ENCODE results near the gene ANKRD1.

ANKRD1 gene

GRCh38 chr10:90958781-90959180 is 37.9 kb upstream of the ANKRD1 start:
- H2AK5ac ChIP-seq (ENCODE audit: low read depth, low read length) = no peak overlapping the region
- no peak overlapping the region for H3K23ac ChIP-seq (ENCODE audit: low read depth, low read length, poor library complexity)
- no peak overlapping the region for H2BK12ac ChIP-seq (ENCODE audit: low read length)
- no peak overlapping the region for H3K4me3 ChIP-seq (ENCODE audit: low read length in 2 of 2)
- H2AFZ ChIP-seq (ENCODE audit: low read length) = no peak overlapping the region
- no peak overlapping the region for H3K4me2 ChIP-seq (ENCODE audit: insufficient read depth, low read length, poor library complexity, severe bottlenecking)
- no peak for DNase-seq (ENCODE audit: low spot score)
- H3K18ac ChIP-seq (ENCODE audit: low read length) = no peak overlapping the region
- no peak overlapping the region for H4K8ac ChIP-seq (ENCODE audit: low read depth, low read length)
- no peak overlapping the region for H4K91ac ChIP-seq (ENCODE audit: low read depth, low read length, poor library complexity)
- H3K4me1 ChIP-seq (ENCODE audit: control insufficient read depth in 2 of 2, insufficient read depth in 1 of 2, low read depth in 1 of 2, low read length in 2 of 2) = no peaks in the 10 kb centered on the region
- no peak overlapping the region for H3K14ac ChIP-seq (ENCODE audit: low read length)
- H3K9me3 ChIP-seq (replicated peaks in 1 of 2; ENCODE audit: control insufficient read depth in 2 of 2, insufficient read depth in 1 of 2, low read depth in 1 of 2, low read length in 2 of 2) = no peaks in the 10 kb centered on the region
- H3K9ac ChIP-seq (ENCODE audit: low read depth, low read length, poor library complexity) = no peak overlapping the region
- WGBS, 2 donors (ENCODE audit: extremely low coverage in 2 of 2, insufficient read length in 2 of 2, insufficient replicate concordance in 1 of 2) = no CpG with 5 or more reads among the region's 6 CpGs
- no peak overlapping the region for H3K27ac ChIP-seq (replicated peaks; ENCODE audit: low read length)
- H3K4ac ChIP-seq (ENCODE audit: low read length) = no peak overlapping the region
- H3K27me3 ChIP-seq (ENCODE audit: control insufficient read depth in 3 of 3, insufficient read depth in 3 of 3, low read depth in 1 of 3, low read length in 3 of 3) = peaks cover 0 to 4% (median 0%) of the 10 kb centered on the region in 3 experiments
- no peak overlapping the region for H2BK120ac ChIP-seq (ENCODE audit: low read depth, low read length)
- H3K36me3 ChIP-seq (replicated peaks in 1 of 2; ENCODE audit: control insufficient read depth in 2 of 2, insufficient read depth in 2 of 2, low read length in 2 of 2) = no peaks in the 10 kb centered on the region
- no peak overlapping the region for H2BK5ac ChIP-seq (ENCODE audit: low read length)
- no peak overlapping the region for H2BK15ac ChIP-seq (ENCODE audit: low read length)
- H3K79me1 ChIP-seq (ENCODE audit: low read depth, low read length) = no peaks in the 10 kb centered on the region

DNA sequence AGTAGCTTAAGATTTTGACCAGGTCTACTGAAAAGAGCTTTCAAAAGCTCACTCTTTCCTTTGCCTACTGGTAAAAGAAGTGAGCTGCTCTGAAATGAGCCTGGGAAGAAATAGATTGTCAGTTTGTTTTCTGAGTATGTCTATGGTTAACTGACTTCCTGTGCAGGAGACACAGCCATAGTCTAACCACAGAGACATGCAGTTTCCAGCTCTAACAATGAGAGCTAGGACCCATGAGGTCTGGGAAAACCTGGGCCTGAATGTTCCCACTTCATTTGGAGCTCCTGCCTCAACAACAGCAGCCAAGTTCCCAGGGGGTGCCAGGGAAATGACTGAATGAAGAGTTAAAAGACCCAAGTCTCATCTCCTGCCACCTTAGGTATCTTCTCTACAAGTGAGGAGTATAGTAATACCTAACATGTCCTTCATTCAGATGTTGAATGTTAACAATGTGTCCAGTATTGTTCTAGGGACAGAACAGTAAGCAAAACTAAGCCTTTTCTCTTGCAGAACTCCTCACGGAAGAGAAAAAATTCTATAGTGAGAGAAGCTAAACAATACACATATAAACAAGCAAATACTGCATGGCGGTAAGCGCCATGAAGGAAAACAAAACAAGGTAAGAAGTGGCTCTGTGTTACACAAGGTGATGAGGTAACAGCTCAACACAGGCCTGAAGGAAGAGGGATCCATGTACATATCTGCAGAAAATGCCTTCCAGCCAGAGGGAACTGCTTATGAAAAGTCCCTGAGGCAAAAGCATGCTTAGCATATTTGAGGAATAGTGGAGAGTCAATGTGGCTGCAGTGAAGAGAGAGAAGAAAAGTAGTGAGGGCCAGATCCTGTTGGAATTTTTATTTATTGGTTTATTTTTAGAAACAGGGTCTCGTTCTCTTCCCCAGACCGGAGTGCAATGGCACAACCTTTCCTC is 26.4 kb upstream of the ANKRD1 start:
- H3K4ac ChIP-seq (ENCODE audit: low read length) = no peak overlapping the region
- no peak overlapping the region for H4K91ac ChIP-seq (ENCODE audit: low read depth, low read length, poor library complexity)
- H3K18ac ChIP-seq (ENCODE audit: low read length) = no peak overlapping the region
- no peak overlapping the region for H2AK5ac ChIP-seq (ENCODE audit: low read depth, low read length)
- H4K8ac ChIP-seq (ENCODE audit: low read depth, low read length) = no peak overlapping the region
- no peaks in the 10 kb centered on the region for H3K79me1 ChIP-seq (ENCODE audit: low read depth, low read length)
- no peak overlapping the region for H3K9ac ChIP-seq (ENCODE audit: low read depth, low read length, poor library complexity)
- H2BK5ac ChIP-seq (ENCODE audit: low read length) = no peak overlapping the region
- no peaks in the 10 kb centered on the region for H3K36me3 ChIP-seq (replicated peaks in 1 of 2; ENCODE audit: control insufficient read depth in 2 of 2, insufficient read depth in 2 of 2, low read length in 2 of 2)
- no peak overlapping the region for H3K4me3 ChIP-seq (ENCODE audit: low read length in 2 of 2)
- peak overlapping the region; percentile 56 for H2AFZ ChIP-seq (ENCODE audit: low read length)
- H2BK12ac ChIP-seq (ENCODE audit: low read length) = no peak overlapping the region
- DNase-seq (ENCODE audit: low spot score) = no peak
- no peaks in the 10 kb centered on the region for H3K4me1 ChIP-seq (ENCODE audit: control insufficient read depth in 2 of 2, insufficient read depth in 1 of 2, low read depth in 1 of 2, low read length in 2 of 2)
- no peak overlapping the region for H2BK120ac ChIP-seq (ENCODE audit: low read depth, low read length)
- H3K27ac ChIP-seq (replicated peaks; ENCODE audit: low read length) = no peak overlapping the region
- H3K4me2 ChIP-seq (ENCODE audit: insufficient read depth, low read length, poor library complexity, severe bottlenecking) = no peak overlapping the region
- no peak overlapping the region for H3K14ac ChIP-seq (ENCODE audit: low read length)
- H3K27me3 ChIP-seq (ENCODE audit: control insufficient read depth in 3 of 3, insufficient read depth in 3 of 3, low read depth in 1 of 3, low read length in 3 of 3) = no peaks in the 10 kb centered on the region
- H3K23ac ChIP-seq (ENCODE audit: low read depth, low read length, poor library complexity) = no peak overlapping the region
- no peak overlapping the region for H2BK15ac ChIP-seq (ENCODE audit: low read length)
- no peaks in the 10 kb centered on the region for H3K9me3 ChIP-seq (replicated peaks in 1 of 2; ENCODE audit: control insufficient read depth in 2 of 2, insufficient read depth in 1 of 2, low read depth in 1 of 2, low read length in 2 of 2)
- no CpG with 5 or more reads among the region's 5 CpGs for WGBS, 2 donors (ENCODE audit: extremely low coverage in 2 of 2, insufficient read length in 2 of 2, insufficient replicate concordance in 1 of 2)

GRCh38 chr10:90945491-90946070 is 24.7 kb upstream of the ANKRD1 start:
- Histone ChIP-seq H3K23ac (ENCODE audit: low read depth, low read length, poor library complexity) (no peak overlapping the region), H3K79me1 (ENCODE audit: low read depth, low read length) (no peaks in the 10 kb centered on the region), H3K9ac (ENCODE audit: low read depth, low read length, poor library complexity) (no peak overlapping the region), H3K36me3 (replicated peaks in 1 of 2; ENCODE audit: control insufficient read depth in 2 of 2, insufficient read depth in 2 of 2, low read length in 2 of 2) (no peaks in the 10 kb centered on the region), H3K4me3 (ENCODE audit: low read length in 2 of 2) (no peak overlapping the region), H2BK12ac (ENCODE audit: low read length) (no peak overlapping the region), H2AK5ac (ENCODE audit: low read depth, low read length) (no peak overlapping the region), H4K91ac (ENCODE audit: low read depth, low read length, poor library complexity) (no peak overlapping the region), H2AFZ (ENCODE audit: low read length) (no peak overlapping the region), H3K4me2 (ENCODE audit: insufficient read depth, low read length, poor library complexity, severe bottlenecking) (no peak overlapping the region), H2BK120ac (ENCODE audit: low read depth, low read length) (no peak overlapping the region), H3K27ac (replicated peaks; ENCODE audit: low read length) (no peak overlapping the region), H3K18ac (ENCODE audit: low read length) (no peak overlapping the region), H3K9me3 (replicated peaks in 1 of 2; ENCODE audit: control insufficient read depth in 2 of 2, insufficient read depth in 1 of 2, low read depth in 1 of 2, low read length in 2 of 2) (no peaks in the 10 kb centered on the region), H3K4ac (ENCODE audit: low read length) (no peak overlapping the region), H3K4me1 (ENCODE audit: control insufficient read depth in 2 of 2, insufficient read depth in 1 of 2, low read depth in 1 of 2, low read length in 2 of 2) (no peaks in the 10 kb centered on the region), H2BK15ac (ENCODE audit: low read length) (no peak overlapping the region), H4K8ac (ENCODE audit: low read depth, low read length) (no peak overlapping the region), H2BK5ac (ENCODE audit: low read length) (no peak overlapping the region), H3K27me3 (ENCODE audit: control insufficient read depth in 3 of 3, insufficient read depth in 3 of 3, low read depth in 1 of 3, low read length in 3 of 3) (no peaks in the 10 kb centered on the region), H3K14ac (ENCODE audit: low read length) (no peak overlapping the region)
- no CpG with 5 or more reads among the region's 4 CpGs for WGBS, 2 donors (ENCODE audit: extremely low coverage in 2 of 2, insufficient read length in 2 of 2, insufficient replicate concordance in 1 of 2)
- DNase-seq (ENCODE audit: low spot score) = no peak

GRCh38 chr10:90944749-90945148 is 23.9 kb upstream of the ANKRD1 start:
- H2BK5ac ChIP-seq (ENCODE audit: low read length) = no peak overlapping the region
- no peak overlapping the region for H2AK5ac ChIP-seq (ENCODE audit: low read depth, low read length)
- no peak overlapping the region for H2AFZ ChIP-seq (ENCODE audit: low read length)
- H2BK12ac ChIP-seq (ENCODE audit: low read length) = no peak overlapping the region
- no peak overlapping the region for H2BK15ac ChIP-seq (ENCODE audit: low read length)
- no peaks in the 10 kb centered on the region for H3K36me3 ChIP-seq (replicated peaks in 1 of 2; ENCODE audit: control insufficient read depth in 2 of 2, insufficient read depth in 2 of 2, low read length in 2 of 2)
- H3K9me3 ChIP-seq (replicated peaks in 1 of 2; ENCODE audit: control insufficient read depth in 2 of 2, insufficient read depth in 1 of 2, low read depth in 1 of 2, low read length in 2 of 2) = no peaks in the 10 kb centered on the region
- no peak overlapping the region for H3K23ac ChIP-seq (ENCODE audit: low read depth, low read length, poor library complexity)
- H3K18ac ChIP-seq (ENCODE audit: low read length) = no peak overlapping the region
- no peak overlapping the region for H3K27ac ChIP-seq (replicated peaks; ENCODE audit: low read length)
- H3K4me2 ChIP-seq (ENCODE audit: insufficient read depth, low read length, poor library complexity, severe bottlenecking) = no peak overlapping the region
- no peak overlapping the region for H3K4me3 ChIP-seq (ENCODE audit: low read length in 2 of 2)
- DNase-seq (ENCODE audit: low spot score) = no peak
- no peak overlapping the region for H3K14ac ChIP-seq (ENCODE audit: low read length)
- no peaks in the 10 kb centered on the region for H3K79me1 ChIP-seq (ENCODE audit: low read depth, low read length)
- H4K91ac ChIP-seq (ENCODE audit: low read depth, low read length, poor library complexity) = no peak overlapping the region
- WGBS, 2 donors (ENCODE audit: extremely low coverage in 2 of 2, insufficient read length in 2 of 2, insufficient replicate concordance in 1 of 2) = no CpG with 5 or more reads among the region's 1 CpG
- peaks cover 0 to under 1% of the 10 kb centered on the region in 2 donors for H3K4me1 ChIP-seq (ENCODE audit: control insufficient read depth in 2 of 2, insufficient read depth in 1 of 2, low read depth in 1 of 2, low read length in 2 of 2)
- no peak overlapping the region for H3K4ac ChIP-seq (ENCODE audit: low read length)
- H4K8ac ChIP-seq (ENCODE audit: low read depth, low read length) = no peak overlapping the region
- no peak overlapping the region for H2BK120ac ChIP-seq (ENCODE audit: low read depth, low read length)
- no peaks in the 10 kb centered on the region for H3K27me3 ChIP-seq (ENCODE audit: control insufficient read depth in 3 of 3, insufficient read depth in 3 of 3, low read depth in 1 of 3, low read length in 3 of 3)
- no peak overlapping the region for H3K9ac ChIP-seq (ENCODE audit: low read depth, low read length, poor library complexity)

All from neuronal stem cell (in vitro differentiated cells).